GM19099 (cell line): ENCODE data around the gene CDH22.

Source experiments
- POLR2A ChIP-seq: IDR thresholded peaks from 3 replicates; pipeline ENCODE4 v1.6.1; 2011; ENCODE audit warnings: low read depth; ENCODE audit not compliant: insufficient read length; ENCODE audit errors: extremely low read depth

The CDH22 gene

GRCh38 chr20:46205349-46205748 lies 102.9 kb downstream of the CDH22 start:
- TF ChIP-seq POLR2A, result no peak

- TF ChIP-seq POLR2A, result no peak
Measured at GRCh38 chr20:46204594-46205186, 103.6 kb downstream of the CDH22 start.

GRCh38 chr20:46203510-46203837 lies 104.8 kb downstream of the CDH22 start:
- TF ChIP-seq POLR2A, result no peak

- TF ChIP-seq POLR2A, result no peak
Measured at GRCh38 chr20:46202766-46203509, 105.4 kb downstream of the CDH22 start.

GRCh38 chr20:46200582-46201570 lies 107.4 kb downstream of the CDH22 start:
- no peak for TF ChIP-seq POLR2A

- no peak for TF ChIP-seq POLR2A
Measured at GRCh38 chr20:46199198-46199597, 109.1 kb downstream of the CDH22 start.

GRCh38 chr20:46196990-46197389 lies 111.3 kb downstream of the CDH22 start:
- TF ChIP-seq POLR2A, result no peak

GRCh38 chr20:46195264-46196036 lies 112.8 kb downstream of the CDH22 start:
- TF ChIP-seq POLR2A, result no peak

- no peak for TF ChIP-seq POLR2A
Measured at GRCh38 chr20:46194409-46194808, 113.9 kb downstream of the CDH22 start.

- no peak for TF ChIP-seq POLR2A
Measured at GRCh38 chr20:46192376-46192944, 115.8 kb downstream of the CDH22 start.

GRCh38 chr20:46191611-46192010 lies 116.7 kb downstream of the CDH22 start:
- no peak for TF ChIP-seq POLR2A

GRCh38 chr20:46191168-46191540 lies 117.1 kb downstream of the CDH22 start:
- TF ChIP-seq POLR2A, result no peak

GRCh38 chr20:46190478-46191167 lies 117.7 kb downstream of the CDH22 start:
- TF ChIP-seq POLR2A, result no peak
